A673 (cell line): ENCODE measurements around the gene TTC28. TPM values are rescaled to one million over a fixed set of nuclear protein-coding genes. Genes with fewer than 3 reads are reported as not detected.

Source experiments
- BruUV-seq: library from RNA; stranded (reverse); fragments of 400-500 nt; replicated peaks from 2 replicates; lab custom pipeline; 2021; lab: Mats Ljungman, UMichigan
- CTCF ChIA-PET: fragments of 300-600 bp; sonication (Branson Sonifier 250); formaldehyde crosslinking; loops from one replicate; lab custom pipeline; 2022; ENCODE audit warnings: antibody characterized with exemption; lab: Charles Lee
- POLR2A ChIA-PET: fragments of 300-600 bp; sonication (Branson Sonifier 250); formaldehyde crosslinking; loops from one replicate; lab custom pipeline; 2022; ENCODE audit warnings: antibody characterized with exemption; ENCODE audit not compliant: low non-redundant PET; lab: Charles Lee
- DNase-seq: peaks from one replicate; pipeline ENCODE4 v3.0.0-alpha.2; 2015; ENCODE audit warnings: low spot score
- H3K27ac ChIP-seq: fragments of 200-600 bp; sonication (generic); 2 replicates; pipeline ENCODE4 v1.5.1; 2016; ENCODE audit warnings: mixed run types, low read depth, mild to moderate bottlenecking, mixed read lengths, antibody characterized with exemption, low read length; ENCODE audit not compliant: poor library complexity, severe bottlenecking
- H3K27me3 ChIP-seq: fragments of 200-600 bp; sonication (generic); replicated peaks from 2 replicates; pipeline ENCODE4 v1.6.1; 2017; ENCODE audit warnings: mixed run types, low read depth, mild to moderate bottlenecking, mixed read lengths, antibody characterized with exemption, low read length; ENCODE audit not compliant: insufficient read depth, poor library complexity
- H3K36me3 ChIP-seq: fragments of 200-600 bp; sonication (generic); 2 replicates; pipeline ENCODE4 v1.6.1; 2016; ENCODE audit warnings: mixed run types, mild to moderate bottlenecking, mixed read lengths, antibody characterized with exemption, low read length; ENCODE audit not compliant: insufficient read depth, poor library complexity, severe bottlenecking
- H3K4me1 ChIP-seq: fragments of 200-600 bp; sonication (generic); 2 replicates; pipeline ENCODE4 v1.6.1; 2017; ENCODE audit warnings: mixed run types, mild to moderate bottlenecking, mixed read lengths, antibody characterized with exemption, low read length; ENCODE audit not compliant: insufficient read depth, poor library complexity, severe bottlenecking
- H3K4me3 ChIP-seq: fragments of 200-600 bp; sonication (generic); 2 replicates; pipeline ENCODE4 v1.5.1; 2016; ENCODE audit warnings: low read depth, mixed run types, mild to moderate bottlenecking, mixed read lengths, low read length; ENCODE audit not compliant: poor library complexity, severe bottlenecking
- H3K9me3 ChIP-seq: fragments of 200-600 bp; sonication (generic); 2 replicates; pipeline ENCODE4 v1.6.1; 2016; ENCODE audit warnings: mixed run types, low read depth, mild to moderate bottlenecking, mixed read lengths, antibody characterized with exemption, low read length; ENCODE audit not compliant: poor library complexity, severe bottlenecking
- CTCF ChIP-seq: fragments of 300-800, 200-600 bp; sonication (generic); conservative IDR thresholded peaks from 2 replicates; pipeline ENCODE4 v1.5.1; 2017; ENCODE audit warnings: low read depth, mild to moderate bottlenecking, antibody characterized with exemption, low read length, moderate library complexity, mixed read lengths
- EZH2 ChIP-seq: fragments of 200-600 bp; sonication (generic); IDR thresholded peaks from 2 replicates; pipeline ENCODE4 v1.6.1; 2017; ENCODE audit warnings: borderline replicate concordance, low read depth, mild to moderate bottlenecking, mixed read lengths, antibody characterized with exemption, low read length; ENCODE audit not compliant: poor library complexity, severe bottlenecking
- intact Hi-C: fragments of 100-400 bp; cut with micrococcal nuclease; formaldehyde crosslinking; loops from one replicate; pipeline ENCODE4 v1.10.0; 2022; ENCODE audit not compliant: unreplicated experiment
- total RNA-seq: library from RNA; stranded (reverse); gene quantifications from 2 replicates; pipeline ENCODE4 v1.2.3, GENCODE V29; 2021

Gene TTC28
- total RNA-seq, 1 experiment from 2014 or later: 48.7 TPM

GRCh38 chr22:28241656-28242290 is 437.9 kb downstream of the TTC28 start:
- Histone ChIP-seq H3K4me1 (no peaks in the 10 kb centered on the region), H3K27me3 (no peaks in the 10 kb centered on the region), H3K4me3 (no peak overlapping the region), H3K27ac (no peak overlapping the region), H3K9me3 (no peaks in the 10 kb centered on the region), H3K36me3 (no peaks in the 10 kb centered on the region)
- TF ChIP-seq EZH2 (no peak), CTCF (no peak)
- CTCF ChIA-PET: no interaction called here
- POLR2A ChIA-PET: no interaction called here
- no TSS peak for BruUV-seq
- intact Hi-C loops: no loop called here
- no peak for DNase-seq

- CTCF ChIA-PET: no interaction called here
- BruUV-seq: no TSS peak
- Histone ChIP-seq H3K4me1 (no peaks in the 10 kb centered on the region), H3K27ac (no peak overlapping the region), H3K27me3 (no peaks in the 10 kb centered on the region), H3K9me3 (no peaks in the 10 kb centered on the region), H3K36me3 (no peaks in the 10 kb centered on the region), H3K4me3 (no peak overlapping the region)
- intact Hi-C loops: no loop called here
- TF ChIP-seq CTCF (no peak), EZH2 (no peak)
- POLR2A ChIA-PET: no interaction called here
- no peak for DNase-seq
Observed at GRCh38 chr22:28239941-28240340, 439.7 kb downstream of the TTC28 start.

- H3K9me3 ChIP-seq: no peaks in the 10 kb centered on the region
- CTCF ChIA-PET: no interaction called here
- no peak for DNase-seq
- no peaks in the 10 kb centered on the region for H3K36me3 ChIP-seq
- no TSS peak for BruUV-seq
- H3K4me1 ChIP-seq: no peaks in the 10 kb centered on the region
- intact Hi-C loops: no loop called here
- H3K27me3 ChIP-seq: no peaks in the 10 kb centered on the region
- POLR2A ChIA-PET: interaction anchor here (0.7 kb wide), 1 partner anchor 45 kb away, joined by 3 read pairs; no protein-coding TSS in a partner anchor
- H3K4me3 ChIP-seq: no peak overlapping the region
- TF ChIP-seq CTCF: no peak
- no peak for TF ChIP-seq EZH2
- H3K27ac ChIP-seq: no peak overlapping the region
Observed at GRCh38 chr22:28237783-28238182, 441.9 kb downstream of the TTC28 start.
